ENCODE measurements around the gene CNOT3. TPM values are rescaled to one million over a fixed set of nuclear protein-coding genes. Genes with fewer than 3 reads are reported as not detected.

The CNOT3 gene
- total and polyA plus RNA-seq, 9 of the 15 experiments (the other 6 are each of a cell fraction or from before 2014, with no cell fraction given), result 0.27 to 60.4 (median 9.9) TPM

- no peak for TF ChIP-seq ZNF740 (CRISPR knock-in tag; IDR thresholded peaks at IDR 0.05)
- TF ChIP-seq ZNF740 (tag; IDR thresholded peaks at IDR 0.05), result no peak
- peak; percentile 71 for TF ChIP-seq RBBP5 (IDR thresholded peaks at IDR 0.05; ENCODE audit: borderline replicate concordance, insufficient read depth, low read length, poor library complexity, severe bottlenecking)
- TF ChIP-seq E2F3 (CRISPR knock-in tag; IDR thresholded peaks at IDR 0.05), result no peak
- TF ChIP-seq ARNT (IDR thresholded peaks at IDR 0.05), result no peak
- TF ChIP-seq ETV5 (CRISPR knock-in tag; IDR thresholded peaks at IDR 0.05; ENCODE audit: low read depth), result no peak
- peak; percentile 92 for TF ChIP-seq ZBTB7A (IDR thresholded peaks at IDR 0.05; ENCODE audit: borderline replicate concordance, control insufficient read depth, low read depth, low read length)
- TF ChIP-seq MYBL2 (IDR thresholded peaks at IDR 0.05; ENCODE audit: low read depth), result no peak
- TF ChIP-seq MYBL2 (CRISPR knock-in tag; IDR thresholded peaks at IDR 0.05; ENCODE audit: borderline replicate concordance), result no peak
- TF ChIP-seq ZNF354B (CRISPR knock-in tag; IDR thresholded peaks at IDR 0.05), result no peak
- 0 out of 2 replicates have a peak, but pooled peaks have one; percentile 41 for TF ChIP-seq ZNF175 (CRISPR knock-in tag; IDR thresholded peaks at IDR 0.05; ENCODE audit: low read depth)
- no peak for TF ChIP-seq CREB1 (IDR thresholded peaks at IDR 0.05)
- TF ChIP-seq CREB1 (CRISPR knock-in tag; IDR thresholded peaks at IDR 0.05), result no peak
- 0 out of 2 replicates have a peak, but pooled peaks have one; percentile 3 for TF ChIP-seq ARID3B (CRISPR knock-in tag; IDR thresholded peaks at IDR 0.05; ENCODE audit: borderline replicate concordance)
- peak; percentile 91; the same call in 1 of the 2 replicates for TF ChIP-seq KDM2B (CRISPR knock-in tag; IDR thresholded peaks at IDR 0.05)
- TF ChIP-seq ZNF639 (CRISPR knock-in tag; conservative IDR thresholded peaks at IDR 0.05 in 1 of 2, IDR thresholded peaks at IDR 0.05 in 1 of 2), result no peak
These were observed 53.6 kb downstream of the CNOT3 start, which contains the start of gene TSEN34 (continued) for GRCh38 chr19:54191011-54191810.

Data from K562 (cell line).